PC-9 (cell line): ENCODE results near the gene RPAP3. TPM values are rescaled to one million over a fixed set of nuclear protein-coding genes. Genes with fewer than 3 reads are reported as not detected.

ENCODE experiments used
- BruUV-seq: library from RNA; stranded (reverse); fragments of 400-500 nt; replicated peaks from 2 replicates; lab custom pipeline; 2021; lab: Mats Ljungman, UMichigan
- CTCF ChIA-PET: fragments of 300-600 bp; sonication (Branson Sonifier 250); formaldehyde crosslinking; loops from one replicate; lab custom pipeline; 2022; ENCODE audit warnings: antibody characterized with exemption; lab: Charles Lee
- POLR2A ChIA-PET: fragments of 300-600 bp; sonication (Branson Sonifier 250); formaldehyde crosslinking; loops from one replicate; lab custom pipeline; 2022; ENCODE audit warnings: antibody characterized with exemption; ENCODE audit not compliant: unreplicated experiment; lab: Charles Lee
- DNase-seq, 2 experiments: peaks; one replicate each; pipeline versions ENCODE4 v3.0.0 to v3.0.0-alpha.2; 2015 to 2022; ENCODE audit warnings: mixed read lengths in 1 of 2
- H2AFZ ChIP-seq: fragments of 200-600 bp; sonication (generic); 2 replicates; pipeline ENCODE4 v1.8.1; 2017; ENCODE audit warnings: antibody characterized with exemption
- H3F3A ChIP-seq: fragments of 200-600 bp; sonication (generic); 2 replicates; pipeline ENCODE4 v1.8.1; 2017; ENCODE audit warnings: antibody characterized with exemption, mild to moderate bottlenecking, low read depth; ENCODE audit not compliant: insufficient read depth
- H3K27ac ChIP-seq: fragments of 200-600 bp; sonication (generic); 2 replicates; pipeline ENCODE4 v1.6.1; 2016; ENCODE audit warnings: mixed run types
- H3K27me3 ChIP-seq: fragments of 200-600 bp; sonication (generic); 2 replicates; pipeline ENCODE4 v1.6.1; 2016; ENCODE audit warnings: low read depth, mixed run types; ENCODE audit not compliant: insufficient read depth
- H3K36me3 ChIP-seq: fragments of 200-600 bp; sonication (generic); 2 replicates; pipeline ENCODE4 v1.6.1; 2016; ENCODE audit warnings: low read depth, mixed run types
- H3K4me1 ChIP-seq: fragments of 200-600 bp; sonication (generic); replicated peaks from 2 replicates; pipeline ENCODE4 v1.6.1; 2016; ENCODE audit warnings: mixed run types; ENCODE audit not compliant: insufficient read depth
- H3K4me2 ChIP-seq: fragments of 200-600 bp; sonication (generic); 2 replicates; pipeline ENCODE4 v1.6.1; 2017; ENCODE audit warnings: mixed run types
- H3K4me3 ChIP-seq: fragments of 200-600 bp; sonication (generic); 2 replicates; pipeline ENCODE4 v1.6.1; 2016; ENCODE audit warnings: mixed run types
- H3K79me2 ChIP-seq: fragments of 200-600 bp; sonication (generic); 2 replicates; pipeline ENCODE4 v1.6.1; 2017; ENCODE audit warnings: low read depth, mixed run types
- H3K9me2 ChIP-seq: fragments of 200-600 bp; sonication (generic); 2 replicates; pipeline ENCODE4 v1.8.1; 2017; ENCODE audit warnings: mild to moderate bottlenecking; ENCODE audit not compliant: insufficient read depth
- H3K9me3 ChIP-seq: fragments of 200-600 bp; sonication (generic); 2 replicates; pipeline ENCODE4 v1.8.1; 2016; ENCODE audit warnings: low read depth; ENCODE audit not compliant: insufficient read depth
- H4K20me1 ChIP-seq: fragments of 200-600 bp; sonication (generic); 2 replicates; pipeline ENCODE4 v1.8.1; 2017; ENCODE audit not compliant: insufficient read depth
- EZH2 ChIP-seq: fragments of 200-600 bp; sonication (generic); IDR thresholded peaks from 2 replicates; pipeline ENCODE4 v1.8.0; 2017; ENCODE audit warnings: antibody characterized with exemption, low read depth
- intact Hi-C: fragments of 100-400 bp; cut with micrococcal nuclease; formaldehyde crosslinking; loops from one replicate; pipeline ENCODE4 v1.10.0; 2022; ENCODE audit not compliant: unreplicated experiment
- total RNA-seq: library from RNA; stranded (reverse); gene quantifications from 2 replicates; pipeline ENCODE4 v1.2.3, GENCODE V29; 2021
- TF ChIP-seq, protein P1 (sequence below): fragments of 200-600 bp; sonication (generic); conservative IDR thresholded peaks from 2 replicates; pipeline ENCODE4 v1.6.1; 2017; ENCODE audit warnings: mixed run types, antibody characterized with exemption, mild to moderate bottlenecking, moderate library complexity

The RPAP3 gene
- total RNA-seq, 1 experiment from 2014 or later, result 37.0 TPM

DNA sequence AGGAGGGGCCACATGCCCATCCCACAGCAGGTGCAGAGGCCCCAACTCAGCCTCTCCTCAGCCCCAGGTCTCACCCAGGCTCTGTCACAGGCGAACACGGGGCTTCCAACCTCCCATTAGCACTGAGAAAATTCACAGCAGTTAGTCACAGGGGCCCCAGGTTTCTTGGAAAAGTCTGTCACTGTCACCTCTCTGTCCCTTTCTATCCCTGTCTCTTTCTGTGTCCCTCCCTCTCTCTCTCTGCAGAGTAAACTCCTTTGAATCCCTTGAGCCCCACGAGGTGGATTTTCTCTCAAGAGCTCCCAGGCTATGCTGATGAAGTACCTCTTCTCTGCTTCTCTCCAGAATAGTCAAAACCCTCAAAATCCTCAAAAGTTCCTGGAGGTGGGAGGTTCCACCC lies 33.5 kb upstream of the RPAP3 start:
- no peaks in the 10 kb centered on the region for H3K27me3 ChIP-seq
- POLR2A ChIA-PET, result no interaction called here

DNA sequence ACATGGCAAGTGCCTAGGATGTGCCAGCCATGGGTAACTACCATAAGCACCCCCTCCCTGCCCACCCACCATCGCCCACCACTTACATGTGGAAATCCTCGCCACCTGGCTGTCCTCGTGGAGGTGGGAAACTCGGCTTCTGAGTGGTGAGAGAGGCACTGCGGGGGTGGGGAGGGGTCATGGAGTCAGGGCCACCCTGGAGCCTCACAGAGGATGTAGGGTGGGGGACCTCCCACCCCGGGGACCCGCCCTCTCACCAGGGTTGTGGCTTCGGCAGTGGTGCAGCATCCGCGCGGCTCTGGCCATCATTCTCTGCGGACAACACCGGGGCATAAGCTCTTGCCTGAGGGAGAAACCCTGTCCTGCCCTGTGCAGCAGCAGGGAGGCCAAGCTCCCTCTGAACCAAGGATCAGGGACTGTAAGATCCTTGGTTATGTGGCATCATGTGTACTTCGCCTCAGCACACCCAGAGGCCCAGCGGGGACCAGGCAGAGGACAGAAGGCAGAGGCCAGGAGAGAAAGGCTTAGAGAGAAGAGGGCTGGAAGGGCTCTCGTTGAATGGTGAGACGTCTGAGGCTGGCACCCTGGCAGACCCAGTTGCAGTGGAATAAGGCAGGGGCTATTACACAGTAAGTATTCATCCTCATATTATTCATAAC lies 32.2 kb upstream of the RPAP3 start:
- CTCF ChIA-PET, result no interaction called here
- Histone ChIP-seq H3K9me3 (no peaks in the 10 kb centered on the region), H3K4me1 (peaks cover 8% of the 10 kb centered on the region; the same call in 1 of the 2 replicates), H3F3A (peaks cover 5% of the 10 kb centered on the region), H2AFZ (no peak overlapping the region), H3K79me2 (no peaks in the 10 kb centered on the region), H3K4me2 (no peak overlapping the region), H3K27me3 (no peaks in the 10 kb centered on the region), H4K20me1 (no peaks in the 10 kb centered on the region), H3K4me3 (no peak overlapping the region), H3K36me3 (no peaks in the 10 kb centered on the region), H3K9me2 (no peaks in the 10 kb centered on the region), H3K27ac (no peak overlapping the region)
- TF ChIP-seq, protein P1, sequence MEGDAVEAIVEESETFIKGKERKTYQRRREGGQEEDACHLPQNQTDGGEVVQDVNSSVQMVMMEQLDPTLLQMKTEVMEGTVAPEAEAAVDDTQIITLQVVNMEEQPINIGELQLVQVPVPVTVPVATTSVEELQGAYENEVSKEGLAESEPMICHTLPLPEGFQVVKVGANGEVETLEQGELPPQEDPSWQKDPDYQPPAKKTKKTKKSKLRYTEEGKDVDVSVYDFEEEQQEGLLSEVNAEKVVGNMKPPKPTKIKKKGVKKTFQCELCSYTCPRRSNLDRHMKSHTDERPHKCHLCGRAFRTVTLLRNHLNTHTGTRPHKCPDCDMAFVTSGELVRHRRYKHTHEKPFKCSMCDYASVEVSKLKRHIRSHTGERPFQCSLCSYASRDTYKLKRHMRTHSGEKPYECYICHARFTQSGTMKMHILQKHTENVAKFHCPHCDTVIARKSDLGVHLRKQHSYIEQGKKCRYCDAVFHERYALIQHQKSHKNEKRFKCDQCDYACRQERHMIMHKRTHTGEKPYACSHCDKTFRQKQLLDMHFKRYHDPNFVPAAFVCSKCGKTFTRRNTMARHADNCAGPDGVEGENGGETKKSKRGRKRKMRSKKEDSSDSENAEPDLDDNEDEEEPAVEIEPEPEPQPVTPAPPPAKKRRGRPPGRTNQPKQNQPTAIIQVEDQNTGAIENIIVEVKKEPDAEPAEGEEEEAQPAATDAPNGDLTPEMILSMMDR, result no peak
- TF ChIP-seq EZH2, result no peak
- POLR2A ChIA-PET, result no interaction called here
- intact Hi-C loops, result no loop called here
- BruUV-seq, result no TSS peak
- DNase-seq, result no peak

More for the DNA sequence above, 33.5 kb upstream of the RPAP3 start:
- CTCF ChIA-PET, result interaction anchor here (0.6 kb wide), 1 partner anchor 1077 kb away, joined by 3 read pairs; no protein-coding TSS in a partner anchor
- Histone ChIP-seq H3K79me2 (no peaks in the 10 kb centered on the region), H2AFZ (no peak overlapping the region), H3F3A (peaks cover 5% of the 10 kb centered on the region), H3K27ac (no peak overlapping the region), H3K9me3 (no peaks in the 10 kb centered on the region), H3K9me2 (no peaks in the 10 kb centered on the region), H3K4me3 (no peak overlapping the region), H3K4me2 (no peak overlapping the region), H3K4me1 (peaks cover 8% of the 10 kb centered on the region), H3K36me3 (no peaks in the 10 kb centered on the region), H4K20me1 (no peaks in the 10 kb centered on the region)
- no peak for TF ChIP-seq EZH2
- TF ChIP-seq, protein P1, result no peak
- intact Hi-C loops, result no loop called here
- DNase-seq, result no peak
- no TSS peak for BruUV-seq

DNA sequence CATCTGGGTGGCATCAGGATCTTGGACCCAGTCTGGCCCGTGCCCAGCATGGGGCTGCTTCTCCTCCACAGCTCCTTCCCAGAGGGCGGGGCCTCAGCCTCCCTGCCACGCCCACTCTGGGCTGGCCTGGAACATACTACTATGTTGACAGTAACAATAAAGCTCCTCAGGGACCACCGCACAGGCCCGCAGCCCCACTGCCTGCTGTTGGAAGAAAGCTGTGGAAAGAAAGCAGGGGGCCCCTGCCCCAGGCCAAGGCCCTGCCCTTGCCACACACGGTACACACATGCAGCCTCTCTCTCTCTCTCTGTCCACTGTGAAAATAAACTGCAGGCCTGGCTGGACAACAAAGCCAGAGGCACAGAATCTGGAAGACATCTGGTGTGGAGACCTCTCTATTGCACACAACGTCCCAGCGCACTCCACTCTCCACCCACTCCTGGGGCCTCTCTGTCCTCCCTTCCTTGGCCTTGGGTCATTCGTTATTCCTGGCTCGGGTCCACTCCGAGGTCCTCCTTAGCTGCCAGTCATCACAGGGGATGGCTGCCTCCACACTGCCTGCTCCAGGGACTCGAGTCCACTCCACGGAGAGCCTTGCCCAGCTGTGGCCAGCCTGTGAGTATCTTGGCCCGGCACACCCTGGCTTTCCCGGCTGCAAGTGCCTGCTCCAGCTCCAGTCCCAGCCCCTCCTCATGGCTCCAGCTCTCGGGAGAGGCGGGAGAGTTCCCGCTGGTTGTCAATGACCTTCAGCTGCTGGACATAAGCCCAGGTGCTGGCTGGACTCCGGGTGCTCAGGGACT lies 31.2 kb upstream of the RPAP3 start:
- Histone ChIP-seq H3K4me1 (peaks cover 8% of the 10 kb centered on the region; the same call in 1 of the 2 replicates), H3K27me3 (no peaks in the 10 kb centered on the region), H3F3A (peaks cover 5% of the 10 kb centered on the region), H3K4me3 (no peak overlapping the region), H3K27ac (no peak overlapping the region), H3K79me2 (no peaks in the 10 kb centered on the region), H3K9me3 (no peaks in the 10 kb centered on the region), H2AFZ (no peak overlapping the region), H3K4me2 (no peak overlapping the region), H3K9me2 (no peaks in the 10 kb centered on the region), H3K36me3 (no peaks in the 10 kb centered on the region), H4K20me1 (no peaks in the 10 kb centered on the region)
- TF ChIP-seq, protein P1, result no peak
- TF ChIP-seq EZH2, result no peak
- ChIA-PET CTCF (interaction anchor here (1.0 kb wide), 2 partner anchors 29 to 101 kb away, joined by 3 read pairs; no protein-coding TSS in a partner anchor), POLR2A (interaction anchor here (0.6 kb wide), 1 partner anchor 460 kb away, joined by 3 read pairs; no protein-coding TSS in a partner anchor)
- no peak for DNase-seq
- BruUV-seq, result no TSS peak
- intact Hi-C loops, result no loop called here
